Cardiac muscle cell (in vitro differentiated cells and primary cell): ENCODE results near the gene SLN. TPM values are rescaled to one million over a fixed set of nuclear protein-coding genes. Genes with fewer than 3 reads are reported as not detected.

Experiments used
- DNase-seq, 2 donors: peaks; one replicate each; pipeline versions ENCODE4 v3.0.0 to v3.0.0-alpha.2; 2010 to 2017; ENCODE audit warnings: low read depth in 1 of 2, low spot score in 1 of 2
- H3K27ac ChIP-seq: fragments of 200-600 bp; sonication (generic); 2 replicates; pipeline ENCODE4 v1.5.1; 2016
- H3K27me3 ChIP-seq: fragments of 200-600 bp; sonication (generic); 2 replicates; pipeline ENCODE4 v1.6.0; 2016; ENCODE audit warnings: control low read depth
- H3K36me3 ChIP-seq: fragments of 200-600 bp; sonication (generic); 2 replicates; pipeline ENCODE4 v1.5.1; 2016; ENCODE audit warnings: control low read depth
- H3K4me1 ChIP-seq: fragments of 200-600 bp; sonication (generic); 2 replicates; pipeline ENCODE4 v1.8.1; 2017; ENCODE audit warnings: low read depth, mild to moderate bottlenecking, mixed run types
- H3K4me3 ChIP-seq: fragments of 200-600 bp; sonication (generic); 2 replicates; pipeline ENCODE4 v1.5.1; 2016; ENCODE audit warnings: mild to moderate bottlenecking
- H3K9me3 ChIP-seq: fragments of 200-600 bp; sonication (generic); 2 replicates; pipeline ENCODE4 v1.5.1; 2017; ENCODE audit warnings: low read depth, mild to moderate bottlenecking, control low read depth
- polyA plus RNA-seq: library from polyadenylated mRNA; unstranded; fragments of >200 nt; fragmentation: Nextera tagmentation; extraction: Ambion mirVana; gene quantifications from 2 replicates; pipeline ENCODE4 v1.2.1, GENCODE V29; 2016
- total RNA-seq: library from RNA; depleted of rRNA; stranded (reverse); fragments of >200 nt; gene quantifications from 2 replicates; pipeline ENCODE4 v1.2.3, GENCODE V29; 2016
- TF ChIP-seq, protein P1 (sequence below): IDR thresholded peaks from 2 replicates; pipeline ENCODE4 v1.5.1; 2012; ENCODE audit warnings: low read depth, mild to moderate bottlenecking, low read length

Gene SLN
- total and polyA plus RNA-seq, 2 experiments from 2014 or later = 3.1 TPM; not detected in 1

DNA sequence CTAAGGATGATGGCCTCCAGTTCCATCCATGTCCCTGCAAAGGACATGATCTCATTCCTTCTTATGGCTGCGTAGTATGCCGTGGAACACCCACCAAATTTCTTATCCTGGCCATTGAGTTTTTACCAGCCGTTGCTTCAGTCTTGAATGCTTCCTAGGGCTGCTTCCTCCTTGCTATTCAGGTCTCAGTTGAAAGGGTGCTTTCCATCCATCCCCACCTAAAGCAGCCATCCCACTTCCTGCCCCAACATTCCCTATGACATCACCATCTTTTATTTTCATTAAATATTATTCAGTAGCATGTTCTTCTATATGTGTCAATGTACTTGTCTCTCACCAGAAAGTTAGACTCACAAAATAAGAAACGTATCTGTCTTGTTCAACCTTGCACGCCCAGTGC lies 40.7 kb upstream of the SLN start:
- TF ChIP-seq, protein P1, sequence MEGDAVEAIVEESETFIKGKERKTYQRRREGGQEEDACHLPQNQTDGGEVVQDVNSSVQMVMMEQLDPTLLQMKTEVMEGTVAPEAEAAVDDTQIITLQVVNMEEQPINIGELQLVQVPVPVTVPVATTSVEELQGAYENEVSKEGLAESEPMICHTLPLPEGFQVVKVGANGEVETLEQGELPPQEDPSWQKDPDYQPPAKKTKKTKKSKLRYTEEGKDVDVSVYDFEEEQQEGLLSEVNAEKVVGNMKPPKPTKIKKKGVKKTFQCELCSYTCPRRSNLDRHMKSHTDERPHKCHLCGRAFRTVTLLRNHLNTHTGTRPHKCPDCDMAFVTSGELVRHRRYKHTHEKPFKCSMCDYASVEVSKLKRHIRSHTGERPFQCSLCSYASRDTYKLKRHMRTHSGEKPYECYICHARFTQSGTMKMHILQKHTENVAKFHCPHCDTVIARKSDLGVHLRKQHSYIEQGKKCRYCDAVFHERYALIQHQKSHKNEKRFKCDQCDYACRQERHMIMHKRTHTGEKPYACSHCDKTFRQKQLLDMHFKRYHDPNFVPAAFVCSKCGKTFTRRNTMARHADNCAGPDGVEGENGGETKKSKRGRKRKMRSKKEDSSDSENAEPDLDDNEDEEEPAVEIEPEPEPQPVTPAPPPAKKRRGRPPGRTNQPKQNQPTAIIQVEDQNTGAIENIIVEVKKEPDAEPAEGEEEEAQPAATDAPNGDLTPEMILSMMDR = no peak
- no peak for DNase-seq
- no peaks in the 10 kb centered on the region for H3K9me3 ChIP-seq
- no peak overlapping the region for H3K4me3 ChIP-seq
- H3K27ac ChIP-seq = no peak overlapping the region
- H3K36me3 ChIP-seq = no peaks in the 10 kb centered on the region
- peaks cover 11% of the 10 kb centered on the region for H3K4me1 ChIP-seq
- no peaks in the 10 kb centered on the region for H3K27me3 ChIP-seq

DNA sequence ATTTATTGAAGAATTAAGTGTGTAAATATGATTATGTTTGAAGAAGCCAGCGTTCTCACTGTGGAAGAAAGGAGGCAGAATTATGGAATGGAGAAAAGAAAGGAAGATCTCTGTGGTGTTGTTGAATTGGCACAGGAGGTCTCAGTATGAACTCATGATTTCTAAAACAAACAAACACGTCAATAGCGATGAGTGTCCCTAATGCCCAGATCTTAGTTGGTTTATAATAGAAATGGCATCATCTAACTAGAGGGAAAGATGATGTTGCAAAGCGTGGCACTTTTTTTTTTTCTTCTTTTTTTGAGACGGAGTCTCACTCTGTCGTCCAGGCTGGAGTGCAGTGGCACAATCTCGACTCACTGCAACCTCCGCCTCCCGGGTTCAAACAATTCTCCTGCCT lies 39.2 kb upstream of the SLN start:
- no peak for DNase-seq
- Histone ChIP-seq H3K4me1 (peaks cover 18% of the 10 kb centered on the region), H3K4me3 (no peak overlapping the region), H3K27ac (no peak overlapping the region), H3K9me3 (no peaks in the 10 kb centered on the region), H3K36me3 (no peaks in the 10 kb centered on the region), H3K27me3 (no peaks in the 10 kb centered on the region)
- TF ChIP-seq, protein P1 = no peak

DNA sequence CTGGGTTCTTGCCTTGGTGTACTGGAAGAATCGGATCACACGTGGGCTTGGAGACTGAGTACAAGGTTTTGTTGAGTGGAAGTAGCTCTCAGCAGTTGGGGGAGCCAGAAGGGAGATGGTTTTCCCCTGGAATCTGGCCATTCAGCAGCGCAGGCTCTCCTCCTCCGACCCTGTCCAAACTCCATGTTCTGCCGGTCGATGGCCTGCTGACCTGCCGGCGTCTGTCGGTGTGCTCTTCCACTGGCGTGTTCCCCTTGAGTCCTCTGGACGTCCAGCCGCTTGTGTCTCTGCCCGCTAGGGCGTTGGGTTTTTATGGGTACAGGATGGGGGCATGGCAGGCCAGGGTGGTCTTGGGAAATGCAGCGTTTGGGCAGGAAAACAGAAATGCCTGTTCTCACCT lies 38.5 kb upstream of the SLN start:
- DNase-seq = no peak
- TF ChIP-seq, protein P1 = no peak
- no peak overlapping the region for H3K27ac ChIP-seq
- no peaks in the 10 kb centered on the region for H3K36me3 ChIP-seq
- no peak overlapping the region for H3K4me3 ChIP-seq
- H3K27me3 ChIP-seq = no peaks in the 10 kb centered on the region
- H3K9me3 ChIP-seq = no peaks in the 10 kb centered on the region
- peaks cover 18% of the 10 kb centered on the region for H3K4me1 ChIP-seq

DNA sequence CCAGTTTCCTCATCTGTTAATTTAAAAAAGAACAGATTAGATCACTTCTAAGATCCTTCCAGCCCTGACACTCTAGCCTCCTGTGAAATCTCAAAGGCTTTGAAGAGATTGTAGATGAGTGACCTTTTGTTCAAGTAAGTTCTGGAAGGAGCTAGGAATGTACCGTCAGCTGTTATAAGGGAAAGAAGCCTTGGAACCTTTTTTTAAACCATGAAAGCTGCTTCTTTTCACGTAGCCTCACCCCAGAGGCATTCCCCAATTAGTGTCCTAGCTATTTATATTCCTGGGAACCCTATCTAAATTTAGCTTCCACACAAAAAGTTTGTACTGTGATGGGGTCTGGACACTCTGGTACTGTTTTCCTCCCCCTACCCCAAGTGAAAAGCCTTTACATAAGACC lies 35.8 kb upstream of the SLN start:
- peak in 1 of 2 donors; percentile 33 for DNase-seq
- peak overlapping the region; percentile 95 for H3K27ac ChIP-seq
- no peak overlapping the region for H3K4me3 ChIP-seq
- H3K27me3 ChIP-seq = no peaks in the 10 kb centered on the region
- H3K36me3 ChIP-seq = no peaks in the 10 kb centered on the region
- peaks cover 23% of the 10 kb centered on the region for H3K4me1 ChIP-seq
- TF ChIP-seq, protein P1 = no peak
- no peaks in the 10 kb centered on the region for H3K9me3 ChIP-seq

DNA sequence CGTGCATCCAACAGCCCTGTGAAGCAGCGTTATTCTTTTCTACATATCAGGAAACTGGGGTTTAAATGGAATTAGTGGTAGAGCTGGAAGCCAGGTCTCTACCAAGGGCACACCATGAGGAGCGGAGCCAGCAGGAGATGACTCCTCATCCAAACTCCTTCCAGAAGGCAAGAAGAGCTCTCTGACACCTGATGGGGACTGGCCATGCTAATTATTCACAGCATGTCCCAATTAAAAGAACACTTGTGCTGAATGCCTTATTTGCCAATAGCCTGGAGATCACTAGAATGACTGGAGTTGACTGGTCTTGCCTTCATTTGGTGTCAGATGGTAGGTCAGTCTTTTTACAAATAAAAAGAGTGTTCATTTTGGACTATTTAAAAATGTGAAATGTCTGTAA lies 32.9 kb upstream of the SLN start:
- Histone ChIP-seq H3K9me3 (no peaks in the 10 kb centered on the region), H3K36me3 (no peaks in the 10 kb centered on the region), H3K27me3 (no peaks in the 10 kb centered on the region), H3K4me3 (no peak overlapping the region), H3K4me1 (peaks cover 23% of the 10 kb centered on the region), H3K27ac (no peak overlapping the region)
- no peak for DNase-seq
- TF ChIP-seq, protein P1 = no peak

DNA sequence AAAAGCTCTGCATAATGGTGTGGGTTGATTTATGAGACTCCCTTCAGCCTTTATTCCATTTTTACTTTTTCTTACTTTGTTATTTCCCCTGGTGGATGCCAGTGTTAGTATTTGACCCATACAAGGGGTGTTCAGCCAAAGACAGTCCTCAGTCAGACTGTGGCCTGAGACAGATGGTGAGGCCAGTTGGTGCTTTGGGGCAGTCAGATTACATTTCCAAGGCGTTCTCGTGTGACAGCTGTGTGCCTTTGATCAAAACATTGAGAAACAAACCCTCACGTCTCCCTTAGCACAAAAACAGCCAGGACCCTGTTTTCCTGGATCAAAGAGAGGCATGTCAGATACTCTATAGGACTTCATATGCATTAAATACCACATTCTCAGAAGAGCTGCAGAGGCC lies 31.3 kb upstream of the SLN start:
- DNase-seq = no peak
- Histone ChIP-seq H3K27ac (no peak overlapping the region), H3K4me1 (peaks cover 19% of the 10 kb centered on the region), H3K9me3 (no peaks in the 10 kb centered on the region), H3K4me3 (no peak overlapping the region), H3K27me3 (no peaks in the 10 kb centered on the region), H3K36me3 (no peaks in the 10 kb centered on the region)
- TF ChIP-seq, protein P1 = no peak
